Measurements from ENCODE around the gene MS4A15.
"Not testable (repeated sequence)": the region's sequence is repeated elsewhere in the genome, so short reads cannot be mapped to it uniquely, and the experiment has no call there.

The MS4A15 gene

GRCh38 chr11:60756307-60757032 is at the start of gene MS4A15:
Gene MS4A15 (plus strand): TSS chr11:60756867. CDS start chr11:60763734, 6,867 bp downstream.
- DNase-seq: peak; percentile 70

- no peak for DNase-seq
Observed at GRCh38 chr11:60706931-60707330, 49.7 kb upstream of the MS4A15 start.

GRCh38 chr11:60710482-60710881 is 46.2 kb upstream of the MS4A15 start:
- peak; percentile 60 for DNase-seq

GRCh38 chr11:60711276-60711675 is 45.4 kb upstream of the MS4A15 start:
- DNase-seq: peak; percentile 22

- DNase-seq: not testable (repeated sequence)
Observed at GRCh38 chr11:60713423-60713822, 43.2 kb upstream of the MS4A15 start.

- no peak for DNase-seq
Observed at GRCh38 chr11:60717956-60718355, 38.7 kb upstream of the MS4A15 start.

GRCh38 chr11:60718524-60719316 is 37.9 kb upstream of the MS4A15 start:
- no peak for DNase-seq

GRCh38 chr11:60719391-60719790 is 37.3 kb upstream of the MS4A15 start:
- no peak for DNase-seq

GRCh38 chr11:60720460-60720859 is 36.2 kb upstream of the MS4A15 start:
- DNase-seq: no peak

- DNase-seq: no peak
Observed at GRCh38 chr11:60724420-60724819, 32.2 kb upstream of the MS4A15 start, which contains the start of gene MS4A18. Gene MS4A18 (plus strand): TSS chr11:60724720.

- no peak for DNase-seq
Observed at GRCh38 chr11:60725592-60725991, 31.1 kb upstream of the MS4A15 start.

GRCh38 chr11:60731586-60731985 is 25.1 kb upstream of the MS4A15 start:
- DNase-seq: no peak

GRCh38 chr11:60734279-60734678 is 22.4 kb upstream of the MS4A15 start:
- no peak for DNase-seq

GRCh38 chr11:60739114-60739513 is 17.6 kb upstream of the MS4A15 start:
- DNase-seq: no peak

GRCh38 chr11:60740573-60740972 is 16.1 kb upstream of the MS4A15 start:
- peak; percentile 65 for DNase-seq

GRCh38 chr11:60741421-60741820 is 15.2 kb upstream of the MS4A15 start:
- DNase-seq: no peak

GRCh38 chr11:60743058-60743457 is 13.6 kb upstream of the MS4A15 start:
- no peak for DNase-seq

- no peak for DNase-seq
Observed at GRCh38 chr11:60744114-60744513, 12.6 kb upstream of the MS4A15 start.

GRCh38 chr11:60747359-60747873 is 9.3 kb upstream of the MS4A15 start:
- no peak for DNase-seq

- no peak for DNase-seq
Observed at GRCh38 chr11:60748225-60748624, 8.4 kb upstream of the MS4A15 start.

GRCh38 chr11:60748821-60749220 is 7.8 kb upstream of the MS4A15 start:
- no peak for DNase-seq

GRCh38 chr11:60750911-60751310 is 5.8 kb upstream of the MS4A15 start:
- DNase-seq: no peak

GRCh38 chr11:60753309-60753708 is 3.4 kb upstream of the MS4A15 start:
- DNase-seq: no peak

GRCh38 chr11:60754887-60755286 is 1.8 kb upstream of the MS4A15 start:
- no peak for DNase-seq

Measured in islet precursor cell (in vitro differentiated cells).